K562 (cell line): Measurements from ENCODE around the gene SCGB1A1. TPM values are rescaled to one million over a fixed set of nuclear protein-coding genes. Genes with fewer than 3 reads are reported as not detected.
A peak's percentile ranks its signal among the peaks of the same experiment; 100 is the strongest.

Experiments
- AFF4 ChIP-seq: sonication (generic); formaldehyde crosslinking; IDR thresholded peaks from 2 replicates; pipeline ENCODE4 v1.8.0; 2023; ENCODE audit warnings: mild to moderate bottlenecking, missing genetic modification reagents
- CHD1 ChIP-seq: fragments of 200-600 bp; sonication (generic); IDR thresholded peaks from one replicate; pipeline ENCODE4 v1.6.1; 2012; ENCODE audit warnings: mild to moderate bottlenecking, moderate library complexity, low read length, inconsistent platforms
- GTF2B ChIP-seq: IDR thresholded peaks from 2 replicates; pipeline ENCODE4 v1.6.1; 2011; ENCODE audit not compliant: insufficient read length; ENCODE audit errors: extremely low read depth
- HOMEZ ChIP-seq: fragments of 250-450 bp; sonication (Bioruptor Pico); IDR thresholded peaks from 2 replicates; pipeline ENCODE4 v1.4.0; 2020; ENCODE audit warnings: mild to moderate bottlenecking, moderate library complexity
- KDM5B ChIP-seq: fragments of 200-600 bp; sonication (generic); IDR thresholded peaks from 2 replicates; pipeline ENCODE4 v1.6.1; 2012; ENCODE audit warnings: low read depth, mild to moderate bottlenecking, moderate library complexity, low read length, control low read depth, inconsistent platforms; ENCODE audit not compliant: insufficient replicate concordance
- NFYB ChIP-seq: IDR thresholded peaks from 2 replicates; pipeline ENCODE4 v1.6.1; 2011; ENCODE audit warnings: mild to moderate bottlenecking, moderate library complexity; ENCODE audit not compliant: insufficient read length; ENCODE audit errors: extremely low read depth
- OTX1 ChIP-seq: fragments of 450-650 bp; formaldehyde crosslinking; IDR thresholded peaks from 2 replicates; pipeline ENCODE4 v1.4.0; 2022; ENCODE audit warnings: mild to moderate bottlenecking
- POLR2AphosphoS2 ChIP-seq: IDR thresholded peaks from 2 replicates; pipeline ENCODE4 v1.6.1; 2012; ENCODE audit warnings: low read length, improper control_type of control experiment
- USF1 ChIP-seq: sonication (generic); formaldehyde crosslinking; IDR thresholded peaks from 2 replicates; pipeline ENCODE4 v1.9.0; 2022; ENCODE audit warnings: mild to moderate bottlenecking, missing genetic modification reagents
- WHSC1 ChIP-seq: IDR thresholded peaks from one replicate; pipeline ENCODE4 v1.6.1; 2012; ENCODE audit warnings: low read length, control low read depth, inconsistent platforms
- ZBTB2 ChIP-seq: fragments of 450-650 bp; IDR thresholded peaks from 2 replicates; pipeline ENCODE4 v1.6.1; 2016; ENCODE audit warnings: antibody characterized with exemption
- ZFP30 ChIP-seq: fragments of 250-450 bp; sonication (Bioruptor Pico); IDR thresholded peaks from 2 replicates; pipeline ENCODE4 v1.8.0; 2022; ENCODE audit warnings: moderate library complexity, mild to moderate bottlenecking, inconsistent platforms, borderline replicate concordance
- ZNF444 ChIP-seq: fragments of 250-450 bp; sonication (Bioruptor Pico); IDR thresholded peaks from 2 replicates; pipeline ENCODE4 v1.4.0; 2020; ENCODE audit warnings: mild to moderate bottlenecking, moderate library complexity
- ZNF592 ChIP-seq: fragments of 450-650 bp; IDR thresholded peaks from 2 replicates; pipeline ENCODE4 v1.6.1; 2017; ENCODE audit warnings: antibody characterized with exemption, mild to moderate bottlenecking
- polyA plus RNA-seq, 8 experiments: library from polyadenylated mRNA; depleted of rRNA in 4 of 8; stranded (reverse) in 5 of 8; unstranded in 3 of 8; fragments of >200 nt; fragmentation: Nextera tagmentation in 2 of 8; fragmentation: Illumina TruSeq in 1 of 8; extraction: Ambion mirVana in 2 of 8; extraction: Trizol in 1 of 8; gene quantifications; 2 replicates each; pipeline versions ENCODE4 v1.2.1 to v1.2.3, GENCODE V29; 2011 to 2014; ENCODE audit warnings: inconsistent platforms in 1 of 8, missing spikeins in 1 of 8
- total RNA-seq, 7 experiments: library from RNA; depleted of rRNA in 6 of 7; stranded (reverse); fragments of >200 nt in 6 of 7; fragmentation: Illumina TruSeq in 2 of 7; extraction: Trizol in 2 of 7; gene quantifications; 2 replicates each; pipeline versions ENCODE4 v1.2.1 to v1.2.3, GENCODE V29; 2011 to 2021; ENCODE audit warnings: low replicate concordance in 1 of 7

Gene SCGB1A1
- total and polyA plus RNA-seq, 9 of the 15 experiments (the other 6 are each of a cell fraction or from before 2014, with no cell fraction given): 0.55 TPM; not detected in 8

GRCh38 chr11:62402226-62402959 is 16.4 kb upstream of the SCGB1A1 start (continued):
- TF ChIP-seq HOMEZ (CRISPR knock-in tag) (no peak), NFYB (no peak), ZFP30 (CRISPR knock-in tag) (no peak), OTX1 (CRISPR knock-in tag) (no peak), USF1 (CRISPR knock-in tag) (no peak), AFF4 (no peak), KDM5B (no peak), GTF2B (no peak), POLR2AphosphoS2 (no peak), WHSC1 (no peak), ZNF444 (CRISPR knock-in tag) (no peak), CHD1 (no peak), ZBTB2 (no peak), ZNF592 (peak; percentile 69; the same call in 1 of the 2 replicates)
